Measurements from ENCODE around the gene SNAPIN.

Gene SNAPIN

DNA sequence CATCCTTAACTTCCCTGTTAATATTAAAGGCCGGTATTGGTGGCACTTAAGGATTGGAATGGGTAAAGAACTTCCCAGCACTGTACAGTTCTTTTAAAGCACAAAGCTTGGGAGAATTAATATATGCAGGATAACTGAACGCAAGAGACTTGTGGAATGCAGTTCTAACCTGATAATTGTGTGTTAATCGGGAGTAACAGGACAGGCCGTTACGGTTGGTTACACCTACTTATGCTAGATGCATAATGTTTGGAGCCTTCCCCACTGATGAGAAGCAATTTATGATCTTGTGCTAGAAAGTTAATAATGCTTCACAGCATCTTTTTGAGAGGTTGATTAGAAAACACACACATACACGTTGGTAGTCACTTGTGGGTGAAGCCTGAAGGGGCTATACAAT is 17.6 kb upstream of the SNAPIN start:
- DNase-seq = no peak
- H3K36me3 ChIP-seq = peaks cover 99% of the 10 kb centered on the region
- H3K4me1 ChIP-seq = no peaks in the 10 kb centered on the region
- TF ChIP-seq, protein P1, sequence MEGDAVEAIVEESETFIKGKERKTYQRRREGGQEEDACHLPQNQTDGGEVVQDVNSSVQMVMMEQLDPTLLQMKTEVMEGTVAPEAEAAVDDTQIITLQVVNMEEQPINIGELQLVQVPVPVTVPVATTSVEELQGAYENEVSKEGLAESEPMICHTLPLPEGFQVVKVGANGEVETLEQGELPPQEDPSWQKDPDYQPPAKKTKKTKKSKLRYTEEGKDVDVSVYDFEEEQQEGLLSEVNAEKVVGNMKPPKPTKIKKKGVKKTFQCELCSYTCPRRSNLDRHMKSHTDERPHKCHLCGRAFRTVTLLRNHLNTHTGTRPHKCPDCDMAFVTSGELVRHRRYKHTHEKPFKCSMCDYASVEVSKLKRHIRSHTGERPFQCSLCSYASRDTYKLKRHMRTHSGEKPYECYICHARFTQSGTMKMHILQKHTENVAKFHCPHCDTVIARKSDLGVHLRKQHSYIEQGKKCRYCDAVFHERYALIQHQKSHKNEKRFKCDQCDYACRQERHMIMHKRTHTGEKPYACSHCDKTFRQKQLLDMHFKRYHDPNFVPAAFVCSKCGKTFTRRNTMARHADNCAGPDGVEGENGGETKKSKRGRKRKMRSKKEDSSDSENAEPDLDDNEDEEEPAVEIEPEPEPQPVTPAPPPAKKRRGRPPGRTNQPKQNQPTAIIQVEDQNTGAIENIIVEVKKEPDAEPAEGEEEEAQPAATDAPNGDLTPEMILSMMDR (IDR thresholded peaks at IDR 0.05; ENCODE audit: low read depth, low read length) = no peak
- H3K9me3 ChIP-seq = no peaks in the 10 kb centered on the region
- H3K27me3 ChIP-seq = no peaks in the 10 kb centered on the region
- H3K4me3 ChIP-seq (ENCODE audit: low read depth, low read length) = no peak overlapping the region

DNA sequence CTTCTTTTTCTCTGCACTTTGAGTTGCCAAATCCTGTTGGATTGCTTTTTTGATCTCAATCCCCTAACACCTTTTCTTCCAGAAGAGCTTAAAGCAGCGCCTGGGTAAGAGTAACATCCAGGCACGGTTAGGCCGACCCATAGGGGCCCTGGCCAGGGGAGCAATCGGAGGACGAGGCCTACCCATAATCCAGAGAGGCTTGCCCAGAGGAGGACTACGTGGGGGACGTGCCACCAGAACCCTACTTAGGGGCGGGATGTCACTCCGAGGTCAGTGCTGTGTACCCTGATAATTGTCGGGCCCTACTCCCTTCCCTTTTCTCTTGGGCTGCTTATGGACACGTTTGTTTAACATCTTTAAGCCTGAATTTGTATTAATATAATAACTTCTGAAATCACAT is 16.3 kb upstream of the SNAPIN start:
- Histone ChIP-seq H3K9me3 (no peaks in the 10 kb centered on the region), H3K27me3 (no peaks in the 10 kb centered on the region), H3K36me3 (peaks cover 98% of the 10 kb centered on the region), H3K4me1 (no peaks in the 10 kb centered on the region), H3K4me3 (ENCODE audit: low read depth, low read length) (no peak overlapping the region)
- TF ChIP-seq, protein P1 (IDR thresholded peaks at IDR 0.05; ENCODE audit: low read depth, low read length) = no peak
- DNase-seq = no peak

DNA sequence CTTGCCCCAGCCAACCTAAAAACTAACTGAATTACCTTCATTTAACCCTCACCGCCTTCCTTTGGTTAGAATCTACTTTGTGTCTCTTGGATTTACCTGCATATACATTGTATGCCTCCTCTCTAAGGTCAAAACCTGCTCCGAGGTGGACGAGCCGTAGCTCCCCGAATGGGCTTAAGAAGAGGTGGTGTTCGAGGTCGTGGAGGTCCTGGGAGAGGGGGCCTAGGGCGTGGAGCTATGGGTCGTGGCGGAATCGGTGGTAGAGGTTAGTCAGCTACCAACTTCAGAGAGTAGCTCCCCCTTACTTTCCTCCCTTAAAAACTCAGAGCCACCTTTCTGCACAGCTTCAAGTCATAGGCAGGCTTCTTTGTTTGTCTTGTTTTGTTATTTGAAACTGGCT is 15.4 kb upstream of the SNAPIN start:
- Histone ChIP-seq H3K36me3 (peaks cover 89% of the 10 kb centered on the region), H3K4me3 (ENCODE audit: low read depth, low read length) (no peak overlapping the region), H3K27me3 (no peaks in the 10 kb centered on the region), H3K9me3 (no peaks in the 10 kb centered on the region), H3K4me1 (no peaks in the 10 kb centered on the region)
- TF ChIP-seq, protein P1 (IDR thresholded peaks at IDR 0.05; ENCODE audit: low read depth, low read length) = no peak
- no peak for DNase-seq

DNA sequence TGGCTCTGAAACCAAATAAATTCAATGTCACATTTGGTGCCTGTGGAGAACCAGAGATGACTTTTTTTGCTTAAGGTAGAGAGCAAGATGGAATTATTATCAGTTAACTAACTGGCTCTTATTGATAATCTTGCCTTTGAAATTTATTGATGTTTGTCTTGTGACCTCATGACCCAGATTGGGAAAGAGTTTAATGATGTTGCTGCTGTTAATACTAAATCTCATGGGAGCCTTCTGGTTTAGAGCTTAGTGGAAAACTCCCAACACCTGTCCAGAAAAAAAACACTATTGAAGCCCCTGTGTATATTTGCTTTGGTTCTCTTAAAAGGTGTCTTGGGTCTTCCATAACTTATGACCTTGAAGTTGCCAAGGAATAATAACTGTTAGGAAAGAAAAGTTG is 14.7 kb upstream of the SNAPIN start:
- Histone ChIP-seq H3K9me3 (no peaks in the 10 kb centered on the region), H3K36me3 (peaks cover 82% of the 10 kb centered on the region), H3K4me3 (ENCODE audit: low read depth, low read length) (no peak overlapping the region), H3K4me1 (no peaks in the 10 kb centered on the region; the same call in 1 of the 2 replicates), H3K27me3 (no peaks in the 10 kb centered on the region)
- DNase-seq = no peak
- TF ChIP-seq, protein P1 (IDR thresholded peaks at IDR 0.05; ENCODE audit: low read depth, low read length) = no peak

DNA sequence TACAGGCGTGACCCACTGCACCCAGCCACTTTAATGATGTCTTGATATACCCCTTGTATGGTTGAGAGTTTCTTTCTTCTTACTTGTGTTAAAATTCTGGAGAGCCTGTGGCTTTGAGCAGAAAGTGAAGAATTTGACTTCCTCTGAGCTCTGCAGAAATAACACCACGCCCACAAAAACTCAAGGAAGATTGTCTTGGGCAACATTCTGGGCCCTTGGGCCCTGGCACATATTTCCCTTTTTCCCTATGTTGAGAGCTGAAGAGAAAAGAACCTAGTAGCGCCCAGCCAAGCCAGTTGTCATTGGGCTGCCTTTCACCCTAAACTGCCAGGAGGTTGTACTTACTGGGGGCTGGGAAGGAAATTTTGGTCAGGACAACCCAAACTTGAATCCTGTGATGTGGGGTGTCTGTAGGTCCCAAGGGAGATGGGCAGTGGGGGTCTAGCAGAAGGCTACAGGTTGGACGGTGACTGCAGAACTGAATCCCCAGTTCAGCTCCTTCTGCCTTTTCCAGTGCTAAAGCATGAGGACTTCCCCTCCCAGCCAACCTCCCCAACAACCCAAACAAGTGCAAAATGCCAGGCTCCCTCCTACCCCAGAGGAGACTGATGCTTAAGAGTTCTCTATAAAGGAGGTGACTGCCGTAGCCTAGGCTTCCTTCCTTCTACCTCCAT is 11.7 kb upstream of the SNAPIN start:
- TF ChIP-seq, protein P1 (IDR thresholded peaks at IDR 0.05; ENCODE audit: low read depth, low read length) = no peak
- no peak for DNase-seq
- Histone ChIP-seq H3K27me3 (no peaks in the 10 kb centered on the region), H3K9me3 (no peaks in the 10 kb centered on the region), H3K4me1 (peaks cover 4% of the 10 kb centered on the region; the same call in 1 of the 2 replicates), H3K36me3 (peaks cover 52% of the 10 kb centered on the region), H3K4me3 (ENCODE audit: low read depth, low read length) (no peak overlapping the region)

DNA sequence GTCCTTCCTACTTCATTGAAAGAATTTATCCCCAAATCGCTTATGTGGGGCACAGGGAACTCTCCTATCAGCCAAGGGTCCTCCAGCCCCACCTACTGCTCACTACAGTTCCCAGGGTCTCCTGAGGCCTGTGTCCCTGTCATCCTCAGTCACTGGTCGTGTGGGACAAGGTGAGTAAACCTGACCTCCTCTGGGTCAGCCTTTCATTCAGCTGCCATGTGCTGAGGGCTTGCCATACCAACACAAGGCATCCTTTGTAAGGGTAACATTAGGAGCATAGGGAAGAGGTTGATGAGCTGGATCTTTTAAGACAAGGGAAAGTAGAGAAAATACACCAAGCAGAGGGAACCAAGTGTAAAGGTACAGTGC is 11.2 kb upstream of the SNAPIN start:
- H3K4me3 ChIP-seq (ENCODE audit: low read depth, low read length) = no peak overlapping the region
- H3K27me3 ChIP-seq = no peaks in the 10 kb centered on the region
- H3K4me1 ChIP-seq = peaks cover 4% of the 10 kb centered on the region; the same call in 1 of the 2 replicates
- DNase-seq = no peak
- no peaks in the 10 kb centered on the region for H3K9me3 ChIP-seq
- H3K36me3 ChIP-seq = peaks cover 47% of the 10 kb centered on the region
- TF ChIP-seq, protein P1 (IDR thresholded peaks at IDR 0.05; ENCODE audit: low read depth, low read length) = no peak; the same call in 1 of the 2 replicates

All from BE2C (cell line).